Right lobe of liver (tissue), 4 donors: ENCODE data around the gene SLC28A3.

Source experiments
- CTCF ChIP-seq, 4 donors: fragments of 200-600 bp in 3 of 4; fragments of 450-650 bp in 1 of 4; IDR thresholded peaks; one replicate each; pipeline versions ENCODE4 v1.5.1 to v1.8.0; 2016 to 2022; ENCODE audit warnings: antibody characterized with exemption in 4 of 4, mild to moderate bottlenecking in 2 of 4
- POLR2A ChIP-seq: fragments of 450-650 bp; IDR thresholded peaks from one replicate; pipeline ENCODE4 v1.6.1; 2017; ENCODE audit warnings: antibody characterized with exemption, mild to moderate bottlenecking
- donor health status: DM: no; HTN: no; CAD: no.
- donor health status: DM: no; HTN: no; CAD: no.
- donor health status: DM: no; HTN: yes; CAD: no.

GRCh38 chr9:84314306-84314705, 26.3 kb downstream of the SLC28A3 start:
- TF ChIP-seq CTCF (IDR thresholded peaks at IDR 0.05): no peak
- TF ChIP-seq POLR2A: no peak
